ENCODE data around the gene AMFR.

DNA sequence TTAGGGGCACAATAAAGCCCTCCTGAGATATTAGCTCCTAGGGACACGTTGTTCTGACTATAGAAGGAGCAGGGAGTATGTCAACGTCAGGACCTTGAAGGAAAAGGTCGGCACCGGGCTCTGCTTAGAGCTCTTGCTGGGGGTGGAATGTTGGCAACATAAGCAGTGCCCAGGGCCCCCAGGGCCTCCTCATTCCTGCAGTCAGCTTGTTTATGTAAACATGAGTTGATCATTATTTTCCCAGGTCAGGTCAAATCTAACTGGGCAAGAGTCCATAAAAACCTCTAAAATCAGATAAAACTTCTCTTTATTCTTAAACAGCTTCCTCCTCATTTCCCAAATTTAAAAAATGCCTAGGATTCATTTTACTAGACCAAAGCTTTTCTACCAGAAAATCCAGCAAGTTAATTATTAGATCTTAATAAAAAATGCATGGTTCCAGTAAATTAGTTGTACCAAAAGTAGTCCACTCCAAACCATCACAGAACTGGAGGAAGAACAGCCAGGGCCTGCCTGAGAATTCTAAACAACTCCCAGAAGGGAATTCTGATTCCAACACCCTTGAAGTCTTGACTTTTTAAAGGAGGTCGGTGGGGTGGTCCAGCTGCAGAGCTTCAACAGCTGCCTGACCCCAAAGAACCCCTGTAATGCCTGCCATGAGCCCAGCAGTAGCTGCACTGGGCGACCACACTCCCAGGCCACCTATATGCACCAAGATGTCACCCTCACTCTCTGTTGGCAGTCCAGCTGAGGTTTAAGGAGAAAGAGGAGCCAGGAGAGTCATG is 54.3 kb downstream of the AMFR start:
- TF ChIP-seq, protein P1, sequence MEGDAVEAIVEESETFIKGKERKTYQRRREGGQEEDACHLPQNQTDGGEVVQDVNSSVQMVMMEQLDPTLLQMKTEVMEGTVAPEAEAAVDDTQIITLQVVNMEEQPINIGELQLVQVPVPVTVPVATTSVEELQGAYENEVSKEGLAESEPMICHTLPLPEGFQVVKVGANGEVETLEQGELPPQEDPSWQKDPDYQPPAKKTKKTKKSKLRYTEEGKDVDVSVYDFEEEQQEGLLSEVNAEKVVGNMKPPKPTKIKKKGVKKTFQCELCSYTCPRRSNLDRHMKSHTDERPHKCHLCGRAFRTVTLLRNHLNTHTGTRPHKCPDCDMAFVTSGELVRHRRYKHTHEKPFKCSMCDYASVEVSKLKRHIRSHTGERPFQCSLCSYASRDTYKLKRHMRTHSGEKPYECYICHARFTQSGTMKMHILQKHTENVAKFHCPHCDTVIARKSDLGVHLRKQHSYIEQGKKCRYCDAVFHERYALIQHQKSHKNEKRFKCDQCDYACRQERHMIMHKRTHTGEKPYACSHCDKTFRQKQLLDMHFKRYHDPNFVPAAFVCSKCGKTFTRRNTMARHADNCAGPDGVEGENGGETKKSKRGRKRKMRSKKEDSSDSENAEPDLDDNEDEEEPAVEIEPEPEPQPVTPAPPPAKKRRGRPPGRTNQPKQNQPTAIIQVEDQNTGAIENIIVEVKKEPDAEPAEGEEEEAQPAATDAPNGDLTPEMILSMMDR (IDR thresholded peaks at IDR 0.05), result no peak
- TF ChIP-seq POLR2A (IDR thresholded peaks at IDR 0.05), result no peak
- TF ChIP-seq POLR2AphosphoS5 (IDR thresholded peaks at IDR 0.05), result no peak
- no peak for TF ChIP-seq EP300 (IDR thresholded peaks at IDR 0.05)

Measured in suprapubic skin (tissue), 4 donors.